H9 (cell line): Measurements from ENCODE around the gene DBNDD1. TPM values are rescaled to one million over a fixed set of nuclear protein-coding genes. Genes with fewer than 3 reads are reported as not detected.
"Not testable (repeated sequence)": the region's sequence is repeated elsewhere in the genome, so short reads cannot be mapped to it uniquely, and the experiment has no call there.

Source experiments
- DNase-seq: peaks from one replicate; pipeline ENCODE4 v3.0.0-alpha.2; 2017
- H2AFZ ChIP-seq: one replicate; pipeline ENCODE4 v1.6.1; 2013; ENCODE audit warnings: mild to moderate bottlenecking, low read length, control low read depth, moderate library complexity
- H2AK5ac ChIP-seq: 2 replicates; pipeline ENCODE4 v1.6.1; 2013; ENCODE audit warnings: low read length, control low read depth, mixed read lengths; ENCODE audit not compliant: insufficient read length
- H2BK120ac ChIP-seq: one replicate; pipeline ENCODE4 v1.6.1; 2013; ENCODE audit warnings: low read depth, mild to moderate bottlenecking, low read length, control low read depth, inconsistent platforms; ENCODE audit not compliant: poor library complexity, severe bottlenecking
- H2BK12ac ChIP-seq: 2 replicates; pipeline ENCODE4 v1.6.1; 2013; ENCODE audit warnings: low read length, control low read depth, mixed read lengths, low read depth; ENCODE audit not compliant: insufficient read length
- H2BK15ac ChIP-seq: 2 replicates; pipeline ENCODE4 v1.6.1; 2013; ENCODE audit warnings: low read depth, low read length, control low read depth
- H2BK20ac ChIP-seq: one replicate; pipeline ENCODE4 v1.6.1; 2013; ENCODE audit warnings: low read depth, mild to moderate bottlenecking, low read length, control low read depth, inconsistent platforms; ENCODE audit not compliant: poor library complexity, severe bottlenecking
- H2BK5ac ChIP-seq: 2 replicates; pipeline ENCODE4 v1.6.1; 2013; ENCODE audit warnings: low read length, control low read depth, mixed read lengths; ENCODE audit not compliant: insufficient read length
- H3K14ac ChIP-seq: 2 replicates; pipeline ENCODE4 v1.6.1; 2013; ENCODE audit warnings: low read length, control low read depth; ENCODE audit not compliant: insufficient read depth
- H3K18ac ChIP-seq: 2 replicates; pipeline ENCODE4 v1.6.1; 2013; ENCODE audit warnings: low read depth, mild to moderate bottlenecking, mixed read lengths, low read length, control low read depth; ENCODE audit not compliant: insufficient read length
- H3K23ac ChIP-seq: 2 replicates; pipeline ENCODE4 v1.6.1; 2013; ENCODE audit warnings: low read length, control low read depth, mixed read lengths, low read depth; ENCODE audit not compliant: insufficient read length
- H3K23me2 ChIP-seq: 2 replicates; pipeline ENCODE4 v1.6.1; 2013; ENCODE audit warnings: low read depth, mild to moderate bottlenecking, mixed read lengths, low read length, control low read depth; ENCODE audit not compliant: insufficient read length, poor library complexity, severe bottlenecking
- H3K27ac ChIP-seq: 2 replicates; pipeline ENCODE4 v1.5.1; 2013; ENCODE audit warnings: low read length, control low read depth, mixed read lengths, low read depth; ENCODE audit not compliant: insufficient read length
- H3K27me3 ChIP-seq: 2 replicates; pipeline ENCODE4 v1.6.1; 2013; ENCODE audit warnings: low read length, control low read depth, inconsistent platforms; ENCODE audit not compliant: insufficient read depth
- H3K4ac ChIP-seq: 2 replicates; pipeline ENCODE4 v1.6.1; 2013; ENCODE audit warnings: low read depth, mild to moderate bottlenecking, control low read depth, inconsistent platforms, low read length, moderate library complexity
- H3K4me1 ChIP-seq: 2 replicates; pipeline ENCODE4 v1.6.1; 2013; ENCODE audit warnings: low read length, control low read depth, inconsistent platforms; ENCODE audit not compliant: insufficient read depth
- H3K4me2 ChIP-seq: 2 replicates; pipeline ENCODE4 v1.6.1; 2013; ENCODE audit warnings: low read length, control low read depth, mixed read lengths; ENCODE audit not compliant: insufficient read length, insufficient read depth
- H3K56ac ChIP-seq: 2 replicates; pipeline ENCODE4 v1.6.1; 2013; ENCODE audit warnings: low read depth, mild to moderate bottlenecking, mixed read lengths, low read length, control low read depth; ENCODE audit not compliant: insufficient read length
- H3K79me1 ChIP-seq: 2 replicates; pipeline ENCODE4 v1.6.1; 2013; ENCODE audit warnings: low read depth, mild to moderate bottlenecking, moderate library complexity, low read length, control low read depth, inconsistent platforms; ENCODE audit not compliant: insufficient read depth, poor library complexity, severe bottlenecking
- H3K79me2 ChIP-seq: 2 replicates; pipeline ENCODE4 v1.6.1; 2013; ENCODE audit warnings: low read length, control low read depth, inconsistent platforms; ENCODE audit not compliant: insufficient read depth
- H3K9ac ChIP-seq: 2 replicates; pipeline ENCODE4 v1.6.1; 2013; ENCODE audit warnings: low read length, control low read depth, mixed read lengths; ENCODE audit not compliant: insufficient read length; ENCODE audit errors: extremely low read depth
- H3K9me3 ChIP-seq: one replicate; pipeline ENCODE4 v1.6.1; 2013; ENCODE audit warnings: low read depth, low read length, inconsistent platforms; ENCODE audit not compliant: control insufficient read depth
- H3T11ph ChIP-seq: one replicate; pipeline ENCODE4 v1.6.1; 2013; ENCODE audit warnings: mild to moderate bottlenecking, low read length, control low read depth, inconsistent platforms
- H4K20me1 ChIP-seq: one replicate; pipeline ENCODE4 v1.6.1; 2013; ENCODE audit not compliant: control insufficient read depth, insufficient read length, insufficient read depth
- H4K5ac ChIP-seq: 2 replicates; pipeline ENCODE4 v1.6.1; 2013; ENCODE audit warnings: low read depth, mild to moderate bottlenecking, mixed read lengths, low read length, control low read depth; ENCODE audit not compliant: insufficient read length
- H4K8ac ChIP-seq: replicated peaks from 2 replicates; pipeline ENCODE4 v1.6.1; 2013; ENCODE audit warnings: low read length, control low read depth, mixed read lengths, low read depth; ENCODE audit not compliant: insufficient read length
- H4K91ac ChIP-seq: 2 replicates; pipeline ENCODE4 v1.6.1; 2013; ENCODE audit warnings: low read depth, mild to moderate bottlenecking, moderate library complexity, mixed read lengths, low read length, control low read depth; ENCODE audit not compliant: insufficient read length
- H3K27ac Mint-ChIP-seq, 3 experiments: 2 replicates in 2 of 3; 3 replicates in 1 of 3; pipeline ENCODE4 v1.8.0; 2020 to 2021; ENCODE audit warnings: mixed read lengths in 3 of 3, mild to moderate bottlenecking in 1 of 3, moderate library complexity in 1 of 3
- H3K27me3 Mint-ChIP-seq: 2 replicates; pipeline ENCODE4 v1.8.0; 2021; ENCODE audit warnings: low read depth, mild to moderate bottlenecking, moderate library complexity, mixed read lengths
- H3K36me3 Mint-ChIP-seq, 3 experiments: 2 replicates in 2 of 3; 3 replicates in 1 of 3; pipeline ENCODE4 v1.8.0; 2020 to 2021; ENCODE audit warnings: low read depth in 3 of 3, mixed read lengths in 3 of 3; ENCODE audit not compliant: insufficient read depth in 1 of 3
- H3K4me1 Mint-ChIP-seq, 2 experiments: 2 replicates each; pipeline ENCODE4 v1.8.0; 2020; ENCODE audit warnings: mixed read lengths in 2 of 2
- H3K4me3 Mint-ChIP-seq, 2 experiments: 2 replicates in 1 of 2; 3 replicates in 1 of 2; pipeline ENCODE4 v1.8.0; 2020 to 2021; ENCODE audit warnings: mild to moderate bottlenecking in 2 of 2, mixed read lengths in 2 of 2, moderate library complexity in 1 of 2
- H3K9me3 Mint-ChIP-seq, 2 experiments: 2 replicates in 1 of 2; 3 replicates in 1 of 2; pipeline ENCODE4 v1.8.0; 2020; ENCODE audit warnings: mild to moderate bottlenecking in 2 of 2, mixed read lengths in 2 of 2, moderate library complexity in 1 of 2
- WGBS: extraction: QIAGEN DNeasy Blood & Tissue Kit; methylation state at CpG from one replicate; pipeline ENCODE4 v1.1.7; 2013; ENCODE audit warnings: missing lambda C conversion rate, low lambda C conversion rate, mixed read lengths; ENCODE audit not compliant: insufficient read length; ENCODE audit errors: extremely low coverage; 5-methylcytosine and 5-hydroxymethylcytosine counted together
- total RNA-seq: library from RNA; stranded (reverse); gene quantifications from 2 replicates; pipeline ENCODE4 v1.2.1, GENCODE V29; 2021
- TF ChIP-seq, protein P1 (sequence below): fragments of 200-600 bp; sonication (generic); conservative IDR thresholded peaks from 3 replicates; pipeline ENCODE4 v1.8.0; 2021; ENCODE audit warnings: antibody characterized with exemption, mild to moderate bottlenecking

Gene DBNDD1
- total RNA-seq, 1 experiment from 2014 or later = 87.3 TPM

DNA sequence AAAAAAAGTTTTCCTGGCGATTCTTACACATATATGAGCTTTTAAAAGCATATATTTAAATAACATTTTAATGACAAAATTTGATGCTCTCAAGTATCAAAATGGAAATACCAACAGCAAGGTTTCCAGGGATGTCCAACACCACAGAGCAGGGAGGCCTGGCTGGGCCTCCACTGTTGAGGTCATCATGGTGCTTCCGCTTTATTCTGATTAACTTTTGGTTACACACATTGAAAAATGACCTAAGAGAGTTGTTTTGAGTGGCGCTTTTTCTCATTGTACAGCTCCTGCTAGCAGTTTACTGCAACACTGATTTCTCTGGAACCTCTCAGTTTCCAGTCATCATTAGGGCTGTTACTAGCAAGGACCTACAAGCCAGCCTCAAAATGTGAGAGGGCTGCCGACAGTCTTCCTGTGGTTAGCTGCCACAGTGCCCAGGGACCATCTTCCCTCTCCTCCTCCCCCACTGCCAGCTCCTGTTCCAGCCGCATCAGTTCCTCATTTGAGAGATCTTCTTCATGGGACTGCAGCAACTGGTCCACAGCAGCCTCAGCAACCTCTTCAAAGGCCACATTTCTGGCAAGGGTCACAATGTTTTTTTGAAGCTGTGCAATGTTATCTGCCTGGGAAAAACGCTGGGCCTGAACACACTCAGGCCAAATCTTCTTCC, 49.4 kb downstream of the DBNDD1 start:
- Histone ChIP-seq H3K4ac (no peak overlapping the region), H2BK20ac (no peak overlapping the region), H3K27ac (no peak overlapping the region), H4K20me1 (no peaks in the 10 kb centered on the region), H3K23ac (no peak overlapping the region), H3K4me1 (no peaks in the 10 kb centered on the region), H3K9ac (no peak overlapping the region), H3K79me2 (peaks cover 2% of the 10 kb centered on the region; the same call in 1 of the 2 replicates), H3K56ac (no peak overlapping the region), H3K79me1 (no peaks in the 10 kb centered on the region), H3K18ac (no peak overlapping the region), H2BK15ac (no peak overlapping the region), H4K8ac (no peak overlapping the region), H2AK5ac (no peak overlapping the region), H3K23me2 (peaks cover 13% of the 10 kb centered on the region), H2BK120ac (no peak overlapping the region), H4K91ac (no peak overlapping the region), H3K9me3 (no peaks in the 10 kb centered on the region), H3K14ac (no peak overlapping the region), H3T11ph (no peak overlapping the region), H2BK5ac (no peak overlapping the region), H4K5ac (no peak overlapping the region), H2BK12ac (no peak overlapping the region), H3K4me2 (no peak overlapping the region), H3K27me3 (no peaks in the 10 kb centered on the region), H2AFZ (no peak overlapping the region)
- H3K4me1 Mint-ChIP-seq = peaks cover 12 to 16% of the 10 kb centered on the region in 2 experiments
- H3K9me3 Mint-ChIP-seq = peaks cover 16 to 22% of the 10 kb centered on the region in 2 experiments
- H3K27me3 Mint-ChIP-seq = peaks cover 20% of the 10 kb centered on the region
- TF ChIP-seq, protein P1, sequence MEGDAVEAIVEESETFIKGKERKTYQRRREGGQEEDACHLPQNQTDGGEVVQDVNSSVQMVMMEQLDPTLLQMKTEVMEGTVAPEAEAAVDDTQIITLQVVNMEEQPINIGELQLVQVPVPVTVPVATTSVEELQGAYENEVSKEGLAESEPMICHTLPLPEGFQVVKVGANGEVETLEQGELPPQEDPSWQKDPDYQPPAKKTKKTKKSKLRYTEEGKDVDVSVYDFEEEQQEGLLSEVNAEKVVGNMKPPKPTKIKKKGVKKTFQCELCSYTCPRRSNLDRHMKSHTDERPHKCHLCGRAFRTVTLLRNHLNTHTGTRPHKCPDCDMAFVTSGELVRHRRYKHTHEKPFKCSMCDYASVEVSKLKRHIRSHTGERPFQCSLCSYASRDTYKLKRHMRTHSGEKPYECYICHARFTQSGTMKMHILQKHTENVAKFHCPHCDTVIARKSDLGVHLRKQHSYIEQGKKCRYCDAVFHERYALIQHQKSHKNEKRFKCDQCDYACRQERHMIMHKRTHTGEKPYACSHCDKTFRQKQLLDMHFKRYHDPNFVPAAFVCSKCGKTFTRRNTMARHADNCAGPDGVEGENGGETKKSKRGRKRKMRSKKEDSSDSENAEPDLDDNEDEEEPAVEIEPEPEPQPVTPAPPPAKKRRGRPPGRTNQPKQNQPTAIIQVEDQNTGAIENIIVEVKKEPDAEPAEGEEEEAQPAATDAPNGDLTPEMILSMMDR = no peak
- DNase-seq = no peak
- H3K36me3 Mint-ChIP-seq = peaks cover 22 to 43% (median 32%) of the 10 kb centered on the region in 3 experiments
- H3K4me3 Mint-ChIP-seq = no peak overlapping the region
- no CpG with 5 or more reads among the region's 6 CpGs for WGBS
- no peak overlapping the region for H3K27ac Mint-ChIP-seq

DNA sequence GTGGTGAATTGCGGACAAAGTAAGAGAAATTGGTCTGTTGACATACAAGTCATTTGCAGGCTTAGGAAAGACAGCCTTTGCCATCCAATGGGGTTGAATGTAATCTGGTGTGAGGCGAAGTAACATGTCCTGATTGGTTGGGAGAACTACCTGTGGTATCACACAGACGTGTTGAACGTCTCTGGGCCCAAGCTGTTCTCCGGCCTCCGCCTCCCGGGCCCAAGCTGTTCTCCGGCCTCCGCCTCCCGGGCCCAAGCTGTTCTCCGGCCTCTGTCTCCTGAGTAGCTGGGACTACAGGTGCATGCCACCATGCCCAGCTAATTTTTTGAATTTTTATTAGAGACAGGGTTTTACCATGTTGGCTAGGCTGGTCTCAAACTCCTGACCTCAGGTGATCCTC, 51.2 kb downstream of the DBNDD1 start:
- H3K27ac Mint-ChIP-seq = not testable (repeated sequence)

More for the DNA sequence above, 51.2 kb downstream of the DBNDD1 start:
- not testable (repeated sequence) for H3K4me2 ChIP-seq, H3K79me1 ChIP-seq, H3K23me2 ChIP-seq, H3K4me1 Mint-ChIP-seq, DNase-seq, H3K4me3 Mint-ChIP-seq, H4K91ac ChIP-seq, H3T11ph ChIP-seq, H2BK20ac ChIP-seq, H3K4me1 ChIP-seq, H2BK12ac ChIP-seq, H2AFZ ChIP-seq, H4K5ac ChIP-seq, H3K18ac ChIP-seq, H3K9ac ChIP-seq, H3K9me3 ChIP-seq, H3K27me3 ChIP-seq, H3K27ac ChIP-seq, H3K79me2 ChIP-seq, H2BK120ac ChIP-seq, H4K8ac ChIP-seq, H2BK15ac ChIP-seq, H4K20me1 ChIP-seq, H2AK5ac ChIP-seq, H3K14ac ChIP-seq, H2BK5ac ChIP-seq, H3K23ac ChIP-seq, H3K56ac ChIP-seq, H3K4ac ChIP-seq
- Mint-ChIP-seq H3K9me3 (peaks cover 16 to 22% of the 10 kb centered on the region in 2 experiments), H3K36me3 (peaks cover 22 to 36% (median 32%) of the 10 kb centered on the region in 3 experiments), H3K27me3 (peaks cover 20% of the 10 kb centered on the region)
- WGBS = no CpG with 5 or more reads among the region's 11 CpGs
